ENCODE results near the gene HAUS1. TPM values are rescaled to one million over a fixed set of nuclear protein-coding genes. Genes with fewer than 3 reads are reported as not detected.

The HAUS1 gene
- 141 and 201 TPM in 2 replicates for total RNA-seq (ENCODE audit: low replicate concordance)

DNA sequence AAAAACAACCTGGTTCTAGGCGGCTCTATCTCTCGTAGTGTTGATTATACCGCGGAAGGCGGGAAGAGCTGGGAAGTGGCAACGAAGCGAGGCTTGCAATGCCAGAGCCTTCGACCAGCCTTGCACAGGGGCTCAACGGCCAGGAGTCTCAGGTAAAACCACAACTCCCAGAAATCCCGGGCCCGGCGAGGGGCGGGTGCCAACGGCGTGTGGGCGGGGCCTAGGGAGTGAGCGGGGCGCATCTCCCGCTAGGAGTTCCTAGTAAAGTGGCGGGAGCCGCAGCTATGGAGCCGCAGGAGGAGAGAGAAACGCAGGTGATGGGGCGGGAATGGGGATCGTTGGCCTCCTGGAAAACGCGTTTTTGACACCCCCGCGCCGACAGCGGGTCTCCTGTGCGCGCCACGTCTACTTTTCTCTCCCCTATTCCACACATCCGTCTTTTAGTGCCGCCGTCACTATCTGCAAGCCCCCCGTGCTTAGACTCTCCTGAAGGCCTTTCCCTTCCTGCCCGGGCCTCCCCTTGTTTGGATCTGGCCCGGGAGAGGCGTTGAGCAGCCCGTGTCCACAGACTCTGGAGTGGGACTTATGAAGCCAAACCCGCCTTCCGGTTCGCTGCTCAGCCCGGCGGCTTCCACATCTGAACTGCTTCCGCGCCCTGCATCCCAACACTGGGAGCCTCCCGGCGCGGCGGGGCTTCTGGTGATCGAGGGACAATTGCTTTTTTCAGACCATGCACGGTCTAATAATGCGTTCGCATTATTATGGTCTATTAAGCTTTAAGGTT, at the start of gene HAUS1:
HAUS1 (plus strand) TSS at position 258 of the 784 bp plus-strand sequence; CDS start at position 285, 27 bp downstream.
- Histone ChIP-seq H3K9ac (peak within 1 kb of the TSS; percentile 53), H3K36me3 (peaks cover 5% of the 10 kb centered on the region), H3K79me2 (ENCODE audit: low read depth) (peaks cover 38% of the 10 kb centered on the region), H3K27me3 (no peaks in the 10 kb centered on the region), H3K4me3 (peak within 1 kb of the TSS; percentile 77), H3K27ac (no peak within 1 kb of the TSS), H3K9me3 (ENCODE audit: low read depth) (no peaks in the 10 kb centered on the region), H3K4me2 (peak within 1 kb of the TSS; percentile 96), H4K20me1 (ENCODE audit: low read depth) (no peaks in the 10 kb centered on the region), H3K4me1 (no peaks in the 10 kb centered on the region), H2AFZ (replicated peaks) (peak within 1 kb of the TSS; percentile 69), H3F3A (ENCODE audit: low read depth) (no peaks in the 10 kb centered on the region)
- Mint-ChIP-seq H3K4me1 (peaks cover 11% of the 10 kb centered on the region), H3K9me3 (no peaks in the 10 kb centered on the region), H3K4me3 (peak within 1 kb of the TSS; percentile 98), H3K36me3 (peaks cover 20% of the 10 kb centered on the region), H3K27ac (peak within 1 kb of the TSS; percentile 39), H3K27me3 (ENCODE audit: insufficient read depth, low read depth) (peaks cover 2% of the 10 kb centered on the region)
- TF ChIP-seq CTCF (IDR thresholded peaks at IDR 0.05), result no peak
- no peak for TF ChIP-seq EZH2phosphoT487 (IDR thresholded peaks at IDR 0.05)
- TF ChIP-seq EZH2 (IDR thresholded peaks at IDR 0.05), result no peak
- peak; percentile 96 for DNase-seq (ENCODE audit: low spot score)

DNA sequence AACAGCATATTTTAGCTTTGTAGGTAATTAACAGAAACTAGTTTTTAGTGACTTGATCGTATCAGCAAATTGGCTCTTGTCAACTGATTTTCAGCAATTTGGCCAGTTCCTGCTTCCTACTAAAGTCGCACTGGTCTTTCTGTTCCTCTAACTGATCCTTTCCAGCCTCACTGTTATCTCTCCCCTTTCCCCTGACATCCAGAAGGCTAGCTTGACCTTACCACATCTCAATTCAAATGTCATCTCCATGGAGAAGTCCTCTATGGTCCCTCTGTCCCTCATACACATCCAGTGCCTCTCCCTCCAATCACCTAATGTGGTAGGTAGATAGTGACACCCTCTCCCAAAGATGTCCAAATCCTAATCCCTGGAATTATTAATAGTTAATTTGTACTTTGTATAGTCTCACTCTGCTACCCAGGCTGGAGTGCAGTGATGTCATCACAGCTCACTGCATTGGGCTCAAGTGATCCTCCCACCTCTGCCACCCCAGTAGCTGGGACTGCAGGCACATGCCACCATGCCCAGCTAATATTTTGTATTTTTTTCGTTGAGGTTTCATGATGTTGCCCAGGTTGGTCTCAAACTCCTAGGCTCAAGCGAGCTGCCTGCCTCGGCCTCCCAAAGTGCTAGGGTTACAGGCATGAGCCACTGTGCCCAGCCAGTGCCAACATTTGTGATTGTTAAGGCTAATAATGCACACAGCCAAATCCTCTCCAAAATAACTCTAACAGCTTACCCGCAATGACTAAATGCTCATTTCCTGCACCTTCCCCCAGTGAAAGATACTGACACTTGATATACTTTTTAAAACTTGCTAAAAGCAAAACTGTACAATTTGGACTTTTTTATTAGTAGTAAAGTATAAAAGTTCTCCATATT, 49.0 kb upstream of the HAUS1 start:
- no peaks in the 10 kb centered on the region for H3K36me3 Mint-ChIP-seq

DNA sequence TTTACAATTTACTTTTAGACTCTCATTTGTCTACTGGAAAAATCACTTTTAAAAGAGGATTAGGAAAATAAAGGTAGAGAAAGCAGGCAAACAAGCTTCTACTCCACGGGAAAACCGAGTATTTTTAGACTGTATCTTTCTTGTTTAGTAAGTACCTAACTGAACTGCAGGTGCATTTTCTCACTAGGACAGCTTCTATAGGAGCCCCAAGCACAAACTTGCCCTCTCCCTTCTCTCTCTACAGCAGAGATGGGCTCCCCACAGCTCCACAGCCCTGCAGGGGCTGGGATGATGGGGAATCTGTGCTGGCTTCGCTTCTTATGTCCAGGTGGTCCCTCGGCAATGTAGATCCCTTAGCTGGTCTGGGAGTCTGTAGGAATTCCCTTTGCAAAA, 48.4 kb upstream of the HAUS1 start:
- no peak for TF ChIP-seq EZH2phosphoT487 (IDR thresholded peaks at IDR 0.05)
- no peak for TF ChIP-seq EZH2 (IDR thresholded peaks at IDR 0.05)
- no peak for TF ChIP-seq CTCF (IDR thresholded peaks at IDR 0.05)
- no peak for DNase-seq (ENCODE audit: low spot score)
- no peak overlapping the region for H3K9ac ChIP-seq
- no peak overlapping the region for H3K4me2 ChIP-seq
- no peak overlapping the region for H3K27ac Mint-ChIP-seq
- H4K20me1 ChIP-seq (ENCODE audit: low read depth), result no peaks in the 10 kb centered on the region
- no peak overlapping the region for H3K4me3 Mint-ChIP-seq
- H3K9me3 Mint-ChIP-seq, result no peaks in the 10 kb centered on the region
- H3K4me1 Mint-ChIP-seq, result no peaks in the 10 kb centered on the region
- H3K27me3 ChIP-seq, result no peaks in the 10 kb centered on the region
- no peaks in the 10 kb centered on the region for H3K9me3 ChIP-seq (ENCODE audit: low read depth)
- H3K4me1 ChIP-seq, result no peaks in the 10 kb centered on the region
- H3K36me3 Mint-ChIP-seq, result no peaks in the 10 kb centered on the region
- H3K4me3 ChIP-seq, result no peak overlapping the region
- no peak overlapping the region for H2AFZ ChIP-seq (replicated peaks)
- H3F3A ChIP-seq (ENCODE audit: low read depth), result no peaks in the 10 kb centered on the region
- peaks cover 2% of the 10 kb centered on the region for H3K27me3 Mint-ChIP-seq (ENCODE audit: insufficient read depth, low read depth)
- no peak overlapping the region for H3K27ac ChIP-seq
- no peaks in the 10 kb centered on the region for H3K79me2 ChIP-seq (ENCODE audit: low read depth)
- no peaks in the 10 kb centered on the region for H3K36me3 ChIP-seq

More for the DNA sequence above, 49.0 kb upstream of the HAUS1 start:
- Histone ChIP-seq H3K4me2 (no peak overlapping the region), H3K4me3 (no peak overlapping the region), H3K4me1 (no peaks in the 10 kb centered on the region), H3K9ac (no peak overlapping the region), H3K79me2 (ENCODE audit: low read depth) (no peaks in the 10 kb centered on the region), H4K20me1 (ENCODE audit: low read depth) (no peaks in the 10 kb centered on the region), H3K9me3 (ENCODE audit: low read depth) (no peaks in the 10 kb centered on the region), H2AFZ (replicated peaks) (no peak overlapping the region), H3K27ac (no peak overlapping the region), H3K36me3 (no peaks in the 10 kb centered on the region), H3K27me3 (no peaks in the 10 kb centered on the region), H3F3A (ENCODE audit: low read depth) (no peaks in the 10 kb centered on the region)
- H3K4me1 Mint-ChIP-seq, result no peaks in the 10 kb centered on the region
- H3K27me3 Mint-ChIP-seq (ENCODE audit: insufficient read depth, low read depth), result peaks cover 2% of the 10 kb centered on the region
- TF ChIP-seq EZH2phosphoT487 (IDR thresholded peaks at IDR 0.05) (no peak), EZH2 (IDR thresholded peaks at IDR 0.05) (no peak), CTCF (IDR thresholded peaks at IDR 0.05) (no peak)
- DNase-seq (ENCODE audit: low spot score), result no peak
- H3K27ac Mint-ChIP-seq, result no peak overlapping the region
- no peaks in the 10 kb centered on the region for H3K9me3 Mint-ChIP-seq
- no peak overlapping the region for H3K4me3 Mint-ChIP-seq
